COLO668 (cell line): ENCODE measurements around the gene ADAT3.

Experiments
- DNase-seq: peaks from one replicate; lab custom pipeline; 2025; ENCODE audit not compliant: unreplicated experiment; lab: John Stamatoyannopoulos, UW

Gene ADAT3

DNA sequence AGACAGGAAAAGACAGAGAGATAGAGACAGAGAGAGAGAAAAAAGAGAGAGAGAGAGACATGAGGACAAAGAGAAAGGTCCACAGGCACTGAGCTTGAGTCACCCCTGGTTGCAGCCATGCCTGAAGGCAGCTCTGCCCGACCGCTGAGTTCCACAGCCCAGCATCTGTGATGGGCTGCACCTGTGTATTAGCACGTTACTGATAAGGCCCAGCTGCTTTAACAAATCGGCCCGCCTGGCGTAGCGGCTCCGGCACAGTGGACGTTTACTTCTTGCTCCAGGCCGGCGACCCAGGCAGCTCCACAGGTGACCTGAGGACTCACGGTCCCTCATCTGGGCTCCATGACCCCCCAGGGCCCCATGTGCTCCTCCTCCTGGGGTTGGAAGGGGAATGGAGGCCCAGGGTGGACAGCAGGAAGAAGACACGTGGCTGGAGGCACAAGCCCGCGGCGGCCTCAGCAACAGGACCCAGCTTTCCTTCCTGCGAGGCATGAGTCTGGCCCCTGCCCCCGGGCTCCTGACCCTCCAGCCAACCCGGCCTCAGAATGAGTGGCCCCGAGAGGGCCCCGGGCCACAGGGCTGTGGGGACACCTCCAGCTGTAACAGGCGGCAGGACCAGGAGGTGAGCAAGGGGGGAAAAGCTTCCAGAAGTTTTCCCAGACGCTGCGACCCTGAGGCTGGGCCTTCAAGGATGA is 31.9 kb downstream of the ADAT3 start:
- DNase-seq: no peak

DNA sequence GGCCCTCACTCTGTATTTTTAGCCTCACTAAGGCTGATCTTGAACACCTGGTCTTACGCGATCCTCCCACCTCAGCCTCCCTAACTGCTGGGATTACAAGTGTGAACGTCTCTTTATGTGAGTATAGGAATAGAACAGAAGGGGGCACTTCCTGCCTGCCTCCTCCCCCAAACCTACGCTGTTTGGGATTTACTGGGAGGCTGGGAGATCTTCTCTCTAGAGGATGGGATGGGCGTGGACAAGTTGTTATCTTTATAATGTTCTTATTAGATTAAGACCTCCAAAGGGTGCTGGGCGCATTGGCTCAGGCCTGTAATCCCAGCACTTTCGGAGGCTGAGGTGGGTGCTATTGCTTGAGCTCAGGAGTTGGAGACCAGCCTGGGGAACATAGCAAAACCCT is 32.9 kb downstream of the ADAT3 start:
- DNase-seq: no peak

GRCh38 chr19:1941146-1942077 is 36.2 kb downstream of the ADAT3 start, which contains the start of gene CSNK1G2:
Gene CSNK1G2 (plus strand): TSS chr19:1941172. CDS start chr19:1969773, 28,601 bp downstream.
- peak; percentile 72 for DNase-seq

DNA sequence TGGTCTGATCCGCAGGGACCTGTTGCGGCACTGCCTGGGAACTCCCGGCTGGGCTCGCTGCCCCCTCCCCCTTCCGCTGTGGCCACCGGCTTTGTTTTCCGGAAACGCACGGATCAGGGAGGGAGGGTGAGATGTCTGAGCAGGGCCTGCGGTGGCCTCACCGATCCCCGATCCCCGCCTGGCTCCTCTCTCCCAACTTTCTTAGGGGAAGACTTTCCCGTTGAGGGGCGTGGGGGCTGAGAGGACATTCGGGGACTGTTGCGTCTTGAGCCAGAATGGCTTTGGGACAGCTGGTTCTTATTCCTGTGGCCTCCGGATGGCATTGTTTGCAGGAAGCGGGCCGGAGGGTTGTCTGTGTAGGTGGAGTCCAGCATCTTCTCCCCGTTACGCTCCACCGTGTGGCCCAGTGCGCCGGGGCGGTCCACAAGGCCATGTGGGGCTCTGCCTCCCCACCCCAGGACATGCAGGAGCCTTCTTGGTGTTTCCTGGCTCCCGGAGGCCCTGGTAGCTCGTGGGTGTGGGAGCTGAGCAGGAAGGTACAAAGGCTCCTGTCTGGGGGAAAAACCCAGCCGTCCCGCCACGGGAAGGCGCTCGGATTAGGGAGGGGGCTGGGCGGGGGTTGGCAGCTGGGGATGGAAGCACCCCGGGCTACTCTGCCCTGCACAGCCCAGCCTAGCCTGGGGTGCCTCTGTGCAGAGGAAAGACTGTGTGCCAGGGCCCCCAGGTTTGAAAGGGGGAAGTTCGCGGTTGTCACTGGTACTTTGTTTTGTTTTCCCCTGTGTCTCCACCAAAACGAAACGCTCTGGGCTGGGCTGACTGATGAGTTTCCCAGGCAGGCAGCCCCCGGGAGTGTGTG is 37.1 kb downstream of the ADAT3 start:
- DNase-seq: peak; percentile 77

- no peak for DNase-seq
Observed at GRCh38 chr19:1942934-1943555, 37.8 kb downstream of the ADAT3 start.

DNA sequence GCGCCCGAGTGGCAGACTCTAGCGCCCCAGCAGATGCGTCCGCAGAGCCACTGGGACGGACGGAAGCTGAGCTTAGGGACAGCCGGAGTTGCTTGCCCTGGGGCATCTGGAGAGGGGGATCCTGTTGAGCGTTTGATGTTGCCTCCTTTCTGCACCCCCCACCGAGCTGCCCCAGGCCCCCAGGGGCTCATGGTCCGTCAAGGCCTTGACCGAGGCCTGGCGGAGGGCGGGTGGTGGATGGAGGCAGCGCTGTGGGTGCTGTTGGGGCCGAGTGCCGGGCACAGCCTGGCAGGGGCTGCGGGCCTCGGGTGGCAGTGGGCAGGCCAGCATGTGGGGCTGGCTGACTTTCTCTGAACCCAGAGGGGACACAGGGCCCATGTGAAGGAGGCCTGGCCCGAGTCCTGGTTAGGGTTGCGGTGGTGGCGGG is 38.5 kb downstream of the ADAT3 start:
- DNase-seq: no peak

DNA sequence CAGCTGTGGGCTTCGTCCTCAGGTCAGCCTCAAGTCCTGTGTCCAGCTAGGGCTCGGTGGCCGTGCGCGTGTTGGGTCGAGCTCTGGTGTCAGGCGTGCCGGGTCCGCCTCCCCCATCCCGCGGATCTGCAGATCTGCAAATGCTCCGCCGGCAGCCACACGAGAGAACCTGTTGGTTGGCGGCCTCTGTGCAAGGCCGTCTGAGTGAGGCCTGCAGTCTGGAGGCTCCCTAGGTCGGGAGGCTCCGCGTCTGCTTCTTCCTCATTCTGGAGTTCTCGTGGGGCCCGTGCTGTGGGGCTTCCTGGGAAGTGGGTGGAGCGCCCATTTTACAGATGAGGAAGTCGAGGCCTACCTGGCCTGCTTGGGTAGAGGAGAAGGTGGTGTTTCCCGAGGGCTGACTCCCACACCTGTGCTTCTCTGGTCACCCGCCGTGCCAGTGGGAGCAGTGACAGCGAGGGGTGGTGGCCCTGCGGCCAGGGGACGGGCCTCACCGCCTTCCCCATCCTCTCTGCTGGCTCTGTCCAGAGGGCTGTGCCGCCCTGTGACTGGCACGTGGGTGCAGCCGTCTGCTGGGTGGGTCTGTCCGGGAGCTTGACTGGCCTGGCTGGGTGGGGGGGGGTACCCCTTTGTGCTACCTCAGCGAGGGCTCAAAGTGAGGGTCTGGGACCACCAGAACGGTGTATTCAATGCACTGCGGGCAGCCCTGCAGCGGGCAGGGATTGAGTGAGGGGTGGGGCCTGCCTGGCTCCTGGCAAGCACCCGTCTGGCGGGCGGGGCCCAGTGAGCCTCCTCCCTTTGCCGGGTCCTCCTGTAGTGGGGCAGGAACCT is 39.1 kb downstream of the ADAT3 start:
- no peak for DNase-seq

DNA sequence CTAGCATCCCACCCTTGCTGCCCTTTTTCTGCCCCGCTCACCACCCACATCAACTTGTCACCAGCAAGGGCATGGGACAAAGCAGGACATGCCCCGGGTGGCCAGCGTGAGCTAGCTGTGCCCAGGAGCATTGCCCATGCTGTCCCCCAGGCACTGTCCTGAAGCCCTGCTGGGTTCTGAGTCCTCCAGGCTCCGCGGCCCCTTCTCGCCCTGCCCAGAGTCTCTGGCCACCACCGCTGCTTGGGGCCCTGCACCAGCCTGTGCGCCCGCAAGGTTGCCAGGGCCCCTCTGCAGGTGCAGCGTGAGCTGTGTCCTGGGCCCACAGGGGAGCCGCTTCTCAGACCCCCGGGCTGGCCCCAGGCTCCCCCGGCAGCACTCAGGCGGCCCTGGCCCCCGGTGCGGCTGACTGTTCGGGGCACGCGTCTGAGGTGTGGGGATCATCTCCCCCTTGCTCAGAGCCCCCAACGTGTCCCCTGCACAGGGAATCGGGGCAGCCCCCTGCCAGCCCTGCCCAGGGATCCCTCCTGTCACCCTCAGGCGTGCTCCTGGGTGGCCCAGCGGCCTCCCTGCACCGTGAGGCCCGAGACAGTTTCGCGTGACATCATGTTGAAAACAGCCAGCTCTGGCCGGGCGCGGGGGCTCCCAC is 39.8 kb downstream of the ADAT3 start:
- no peak for DNase-seq

DNA sequence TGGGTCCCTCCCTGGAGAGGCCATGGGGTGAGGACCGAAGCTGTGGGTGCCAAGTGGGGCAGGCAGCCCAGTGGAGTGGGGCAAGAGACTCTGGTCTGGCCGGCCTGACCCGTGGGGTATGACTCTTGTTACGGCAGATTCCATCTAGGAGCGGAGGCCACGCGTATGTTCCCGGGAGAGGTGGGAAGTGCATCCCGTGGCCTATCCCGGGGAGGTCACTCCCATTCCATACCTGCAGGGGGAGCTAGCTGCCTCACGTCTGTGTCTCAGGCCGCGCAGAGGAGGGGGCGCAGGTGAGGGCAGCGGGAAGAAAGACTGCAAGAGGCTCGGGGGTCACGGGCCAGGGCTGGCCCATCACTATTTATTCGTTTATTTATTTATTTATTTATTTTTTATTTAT is 40.7 kb downstream of the ADAT3 start:
- peak; percentile 55 for DNase-seq

DNA sequence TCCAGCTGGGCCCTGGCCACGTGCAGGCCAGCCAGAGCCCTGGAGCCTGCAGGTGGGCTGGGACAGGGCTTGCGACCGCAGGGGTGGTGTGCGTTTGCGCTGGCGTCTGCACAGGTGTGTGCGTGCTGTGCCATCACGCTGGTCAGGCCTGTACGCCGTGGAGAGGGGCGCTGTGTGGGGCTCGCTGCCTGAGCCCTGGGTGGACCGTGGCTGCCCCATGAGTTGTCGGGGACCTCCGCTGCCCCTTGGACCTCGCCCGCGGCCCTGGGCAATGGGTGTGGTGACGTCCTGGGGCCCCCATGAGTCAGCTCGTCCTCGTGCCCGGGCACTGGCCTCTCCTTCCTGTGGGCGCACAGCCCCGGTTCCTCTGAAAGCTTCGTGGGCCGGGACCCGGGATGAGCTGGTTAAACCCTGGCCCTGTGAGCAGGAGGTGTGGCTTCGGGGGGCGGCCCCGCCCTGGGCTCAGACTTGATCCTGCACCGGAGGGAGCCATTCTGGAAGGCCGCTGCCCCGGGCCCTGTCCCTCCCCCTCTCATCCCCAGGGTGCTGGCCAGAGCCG is 42.5 kb downstream of the ADAT3 start:
- DNase-seq: no peak

DNA sequence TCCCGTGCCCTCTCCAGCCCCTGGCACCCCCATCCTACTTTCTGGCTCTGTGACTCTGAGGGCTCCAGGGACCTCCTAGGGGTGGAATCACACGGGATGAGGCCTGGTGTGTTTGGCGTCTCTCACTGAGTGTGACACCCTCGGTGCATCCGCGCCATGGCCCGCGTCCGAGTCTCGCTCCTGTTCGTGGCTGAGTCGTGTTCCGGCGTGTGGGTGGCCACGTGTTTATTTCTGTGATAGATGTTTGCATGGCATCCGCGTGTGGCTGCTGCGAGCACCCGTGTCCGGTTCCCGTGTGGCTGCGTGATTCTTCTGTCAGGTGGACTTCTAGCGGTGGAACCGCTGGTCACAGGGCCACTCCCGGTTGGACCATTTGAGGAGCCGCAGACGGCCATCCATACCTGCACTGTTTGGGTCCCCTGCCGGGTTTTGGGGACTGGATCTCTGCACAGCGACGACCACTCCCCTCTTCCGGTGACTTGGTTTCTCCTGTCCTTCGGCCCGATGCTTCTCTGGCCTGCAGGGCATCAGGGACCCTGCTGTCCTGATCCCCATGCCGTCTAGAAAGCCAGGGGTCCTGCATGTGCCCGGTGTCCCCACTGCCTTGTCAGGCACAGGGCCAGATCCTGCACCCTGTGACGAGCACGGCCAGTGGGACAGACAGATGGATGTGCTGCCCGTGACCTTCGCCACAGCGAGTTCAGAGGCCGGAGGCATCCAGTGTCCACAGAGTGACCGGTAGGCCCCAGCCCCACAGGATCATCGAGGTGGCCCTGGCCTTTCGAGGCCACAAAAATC is 44.3 kb downstream of the ADAT3 start:
- DNase-seq: no peak

DNA sequence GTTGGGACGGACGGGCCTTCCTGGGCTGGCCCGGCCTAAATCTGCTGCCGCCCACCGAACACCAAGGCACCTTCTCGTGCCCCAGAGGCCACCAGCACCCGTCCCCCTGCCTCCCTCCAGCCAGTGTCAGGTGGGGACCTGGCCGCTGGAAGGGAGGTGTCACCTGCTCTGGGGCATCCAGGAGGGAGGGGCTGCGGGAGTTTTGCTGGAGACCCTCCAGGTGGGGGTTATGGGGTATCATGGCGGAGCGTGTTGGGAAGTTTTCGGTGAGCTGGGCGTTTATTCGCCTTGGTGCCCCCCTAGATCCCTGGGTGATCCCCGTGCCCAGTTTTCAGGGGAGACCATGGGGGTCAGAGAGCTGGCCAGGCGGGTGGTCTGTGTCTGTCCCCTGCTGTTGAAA is 45.4 kb downstream of the ADAT3 start:
- DNase-seq: no peak

GRCh38 chr19:1952635-1953034 is 47.4 kb downstream of the ADAT3 start:
- DNase-seq: no peak

DNA sequence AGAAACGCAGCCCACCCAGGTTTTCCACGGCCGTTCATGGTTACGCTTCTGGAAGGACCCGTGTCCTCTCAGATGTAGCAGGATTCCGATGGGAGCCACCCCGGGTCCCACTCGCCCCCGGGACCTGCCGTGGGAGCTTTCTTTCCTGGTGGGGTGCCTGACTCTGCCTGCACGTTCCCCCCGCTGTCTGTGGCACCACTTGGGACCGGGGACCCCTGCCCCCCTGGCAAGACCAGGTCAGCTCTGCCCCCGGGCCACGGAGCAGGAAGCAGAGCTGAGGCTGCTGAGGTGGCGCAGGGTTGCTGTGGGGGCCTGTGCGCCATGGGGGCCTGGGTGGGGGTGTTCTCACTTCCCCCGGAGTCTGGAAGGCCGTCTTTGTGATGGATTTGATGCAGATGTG is 47.8 kb downstream of the ADAT3 start:
- no peak for DNase-seq

- no peak for DNase-seq
Observed at GRCh38 chr19:1953441-1954094, 48.4 kb downstream of the ADAT3 start.

DNA sequence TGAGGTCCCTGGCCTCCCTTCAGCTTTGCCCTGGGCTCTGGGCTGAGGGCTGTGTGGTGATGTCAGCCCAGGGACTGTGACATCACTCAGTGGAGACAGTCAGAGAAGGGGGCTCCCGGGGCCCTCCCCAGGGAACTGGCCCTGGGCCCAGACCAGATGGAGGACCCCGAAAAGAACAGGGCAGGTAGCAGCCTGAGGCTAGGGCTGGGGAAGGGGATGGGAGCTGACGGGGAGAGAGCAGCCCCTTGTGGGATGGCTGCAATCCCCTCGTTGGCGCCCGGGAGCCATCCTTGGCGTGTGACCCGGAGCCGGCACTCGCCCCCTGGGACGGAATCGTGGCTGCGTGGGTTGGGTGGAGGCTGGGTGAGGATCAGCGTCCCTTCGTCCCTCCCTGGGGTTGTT is 49.3 kb downstream of the ADAT3 start:
- DNase-seq: no peak

DNA sequence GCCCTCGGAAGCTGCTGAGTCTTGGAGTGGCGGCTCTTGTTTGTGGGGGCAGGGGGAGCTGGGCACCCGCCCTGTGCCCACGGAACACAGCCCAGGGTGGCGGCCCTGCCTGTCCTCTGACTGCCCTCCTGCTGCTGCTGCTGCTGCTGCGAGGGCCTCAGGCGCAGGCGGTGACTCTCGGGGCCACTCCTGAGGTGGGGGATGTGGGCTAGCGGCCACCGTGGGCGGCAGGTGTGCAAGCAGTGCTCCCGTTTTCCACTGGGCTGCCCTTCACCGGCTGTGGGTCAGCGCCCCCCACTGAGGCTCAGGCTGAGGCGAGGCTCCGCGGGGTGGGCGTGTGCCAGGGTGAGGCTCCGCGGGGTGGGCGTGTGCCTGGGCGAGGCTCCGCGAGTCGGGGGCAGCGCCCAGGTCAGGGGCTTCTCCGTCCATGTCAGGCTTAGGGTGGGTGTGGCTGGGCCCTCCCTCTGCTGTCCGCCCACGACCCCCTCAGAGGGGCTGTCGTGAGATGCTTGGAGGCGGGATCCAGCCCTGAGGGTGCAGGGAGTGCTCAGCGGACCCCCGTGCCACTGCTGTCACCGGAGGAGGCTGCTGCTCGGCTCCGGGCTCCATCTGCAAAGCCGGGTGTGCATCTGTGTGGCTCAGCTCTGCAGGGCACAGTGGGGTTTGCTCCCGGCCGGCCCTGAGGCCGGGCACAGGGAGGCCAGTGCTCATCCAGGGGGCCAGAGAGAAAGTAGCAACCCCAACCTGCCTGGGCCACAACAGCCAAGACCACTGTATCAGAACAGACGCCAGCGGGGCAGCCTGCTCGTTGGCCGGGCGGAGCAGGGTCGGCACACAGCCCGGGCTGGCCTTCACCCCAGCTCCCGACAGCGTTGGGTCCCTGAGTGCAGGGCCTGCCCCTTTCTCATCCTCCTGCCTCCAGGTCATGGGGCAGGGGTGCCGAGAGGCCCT is 50.2 kb downstream of the ADAT3 start:
- DNase-seq: no peak
